NT2/D1 (cell line): Measurements from ENCODE around the gene ZBTB16.

Experiments
- SUZ12 ChIP-seq: IDR thresholded peaks from 2 replicates; pipeline ENCODE4 v1.6.1; 2011; ENCODE audit not compliant: insufficient read length, insufficient read depth; ENCODE audit errors: extremely low read depth
- ZNF274 ChIP-seq: IDR thresholded peaks from 2 replicates; pipeline ENCODE4 v1.6.1; 2011; ENCODE audit warnings: mild to moderate bottlenecking, low read depth, low read length

DNA sequence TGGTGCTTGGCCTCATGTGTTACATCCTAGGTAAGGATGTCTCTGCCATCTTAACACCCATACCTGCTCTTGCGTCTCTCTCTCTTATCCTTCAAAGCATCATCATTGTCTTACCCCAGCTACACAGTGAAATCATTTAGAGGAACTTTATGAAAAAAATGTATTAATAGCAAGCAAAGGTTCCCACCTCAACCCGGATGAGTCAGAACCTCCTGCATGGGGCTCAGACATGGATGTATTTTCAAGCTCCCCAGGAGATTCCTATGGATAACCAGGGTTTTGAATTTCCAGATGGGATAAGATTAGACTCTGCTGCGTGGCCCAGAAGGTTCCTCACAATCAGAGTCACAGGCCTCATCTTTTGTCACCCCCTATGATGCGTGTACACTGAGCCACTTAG is 147.6 kb downstream of the ZBTB16 start:
- TF ChIP-seq ZNF274 (no peak), SUZ12 (no peak)
